HCT116 (cell line): Measurements from ENCODE around the gene AUTS2.

Source experiments
- CEBPB ChIP-seq: IDR thresholded peaks from 2 replicates; pipeline ENCODE4 v1.6.1; 2012; ENCODE audit warnings: low read depth
- EZH2 ChIP-seq: fragments of 200-600 bp; sonication (generic); IDR thresholded peaks from 2 replicates; pipeline ENCODE4 v1.6.1; 2017; ENCODE audit warnings: antibody characterized with exemption, mixed run types
- EZH2phosphoT487 ChIP-seq: fragments of 200-600 bp; IDR thresholded peaks from 2 replicates; pipeline ENCODE4 v1.6.1; 2018; ENCODE audit warnings: antibody characterized with exemption, borderline replicate concordance
- JUND ChIP-seq: IDR thresholded peaks from 2 replicates; pipeline ENCODE4 v1.6.1; 2012
- POLR2A ChIP-seq: IDR thresholded peaks from 2 replicates; pipeline ENCODE4 v1.7.0; 2011; ENCODE audit warnings: borderline replicate concordance; ENCODE audit not compliant: insufficient read depth, insufficient read length; ENCODE audit errors: extremely low read depth
- POLR2AphosphoS5 ChIP-seq: IDR thresholded peaks from 2 replicates; pipeline ENCODE4 v1.6.1; 2011; ENCODE audit warnings: mild to moderate bottlenecking, low read depth, low read length, moderate library complexity
- RAD21 ChIP-seq: IDR thresholded peaks from 2 replicates; pipeline ENCODE4 v1.6.1; 2012; ENCODE audit warnings: low read depth, mild to moderate bottlenecking
- TCF7L2 ChIP-seq: IDR thresholded peaks from 2 replicates; pipeline ENCODE4 v1.7.0; 2011; ENCODE audit warnings: borderline replicate concordance, inconsistent platforms; ENCODE audit not compliant: insufficient read depth, insufficient read length; ENCODE audit errors: extremely low read depth
- TF ChIP-seq, protein P1 (sequence below), 3 experiments: fragments of 200-600 bp in 1 of 3; sonication (generic) in 1 of 3; IDR thresholded peaks in 2 of 3; conservative IDR thresholded peaks in 1 of 3; 2 replicates each; pipeline ENCODE4 v1.5.1; 2012 to 2017; ENCODE audit warnings: low read depth in 2 of 3, low read length in 2 of 3, antibody characterized with exemption in 1 of 3, borderline replicate concordance in 1 of 3, control low read depth in 1 of 3, mild to moderate bottlenecking in 1 of 3, mixed read lengths in 1 of 3, mixed run types in 1 of 3, moderate library complexity in 1 of 3; ENCODE audit not compliant: insufficient read depth in 1 of 3
- TF ChIP-seq, protein P2 (sequence below): IDR thresholded peaks from 2 replicates; pipeline ENCODE4 v1.6.1; 2012; ENCODE audit warnings: low read depth
- TF ChIP-seq, protein P3 (sequence below): IDR thresholded peaks from 2 replicates; pipeline ENCODE4 v1.6.1; 2012
- TF ChIP-seq, protein P4 (sequence below): IDR thresholded peaks from 2 replicates; pipeline ENCODE4 v1.6.1; 2012
- TF ChIP-seq, protein P5 (sequence below): IDR thresholded peaks from 2 replicates; pipeline ENCODE4 v1.6.1; 2011; ENCODE audit warnings: mild to moderate bottlenecking, low read length, moderate library complexity; ENCODE audit not compliant: insufficient replicate concordance; ENCODE audit errors: extremely low read depth

DNA sequence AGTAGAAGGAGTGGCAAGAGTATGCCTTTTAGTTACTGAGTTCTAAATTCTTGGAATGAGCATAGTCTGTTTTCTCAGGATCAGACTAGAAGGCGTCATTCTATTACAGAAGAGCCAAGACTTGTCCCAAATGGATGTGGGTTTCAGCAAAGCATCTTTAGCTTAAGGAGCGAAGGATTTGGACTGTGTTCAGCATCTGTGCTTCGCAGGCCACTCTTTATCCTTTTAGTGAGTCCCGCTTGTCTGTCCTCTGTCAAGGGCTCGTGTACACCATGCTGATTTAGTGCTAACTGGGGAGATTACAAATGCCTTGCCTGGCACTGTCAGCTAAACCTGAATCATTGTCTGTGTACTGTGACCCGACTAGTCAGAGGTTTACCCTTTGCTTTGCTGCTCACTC lies 465.7 kb downstream of the AUTS2 start:
- TF ChIP-seq, protein P1, sequence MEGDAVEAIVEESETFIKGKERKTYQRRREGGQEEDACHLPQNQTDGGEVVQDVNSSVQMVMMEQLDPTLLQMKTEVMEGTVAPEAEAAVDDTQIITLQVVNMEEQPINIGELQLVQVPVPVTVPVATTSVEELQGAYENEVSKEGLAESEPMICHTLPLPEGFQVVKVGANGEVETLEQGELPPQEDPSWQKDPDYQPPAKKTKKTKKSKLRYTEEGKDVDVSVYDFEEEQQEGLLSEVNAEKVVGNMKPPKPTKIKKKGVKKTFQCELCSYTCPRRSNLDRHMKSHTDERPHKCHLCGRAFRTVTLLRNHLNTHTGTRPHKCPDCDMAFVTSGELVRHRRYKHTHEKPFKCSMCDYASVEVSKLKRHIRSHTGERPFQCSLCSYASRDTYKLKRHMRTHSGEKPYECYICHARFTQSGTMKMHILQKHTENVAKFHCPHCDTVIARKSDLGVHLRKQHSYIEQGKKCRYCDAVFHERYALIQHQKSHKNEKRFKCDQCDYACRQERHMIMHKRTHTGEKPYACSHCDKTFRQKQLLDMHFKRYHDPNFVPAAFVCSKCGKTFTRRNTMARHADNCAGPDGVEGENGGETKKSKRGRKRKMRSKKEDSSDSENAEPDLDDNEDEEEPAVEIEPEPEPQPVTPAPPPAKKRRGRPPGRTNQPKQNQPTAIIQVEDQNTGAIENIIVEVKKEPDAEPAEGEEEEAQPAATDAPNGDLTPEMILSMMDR (IDR thresholded peaks at IDR 0.05 in 2 of 3, conservative IDR thresholded peaks at IDR 0.05 in 1 of 3; ENCODE audit: borderline replicate concordance in 1 of 3, insufficient read depth in 1 of 3, low read depth in 2 of 3, low read length in 2 of 3) = no peak
- no peak for TF ChIP-seq EZH2
- TF ChIP-seq, protein P2, sequence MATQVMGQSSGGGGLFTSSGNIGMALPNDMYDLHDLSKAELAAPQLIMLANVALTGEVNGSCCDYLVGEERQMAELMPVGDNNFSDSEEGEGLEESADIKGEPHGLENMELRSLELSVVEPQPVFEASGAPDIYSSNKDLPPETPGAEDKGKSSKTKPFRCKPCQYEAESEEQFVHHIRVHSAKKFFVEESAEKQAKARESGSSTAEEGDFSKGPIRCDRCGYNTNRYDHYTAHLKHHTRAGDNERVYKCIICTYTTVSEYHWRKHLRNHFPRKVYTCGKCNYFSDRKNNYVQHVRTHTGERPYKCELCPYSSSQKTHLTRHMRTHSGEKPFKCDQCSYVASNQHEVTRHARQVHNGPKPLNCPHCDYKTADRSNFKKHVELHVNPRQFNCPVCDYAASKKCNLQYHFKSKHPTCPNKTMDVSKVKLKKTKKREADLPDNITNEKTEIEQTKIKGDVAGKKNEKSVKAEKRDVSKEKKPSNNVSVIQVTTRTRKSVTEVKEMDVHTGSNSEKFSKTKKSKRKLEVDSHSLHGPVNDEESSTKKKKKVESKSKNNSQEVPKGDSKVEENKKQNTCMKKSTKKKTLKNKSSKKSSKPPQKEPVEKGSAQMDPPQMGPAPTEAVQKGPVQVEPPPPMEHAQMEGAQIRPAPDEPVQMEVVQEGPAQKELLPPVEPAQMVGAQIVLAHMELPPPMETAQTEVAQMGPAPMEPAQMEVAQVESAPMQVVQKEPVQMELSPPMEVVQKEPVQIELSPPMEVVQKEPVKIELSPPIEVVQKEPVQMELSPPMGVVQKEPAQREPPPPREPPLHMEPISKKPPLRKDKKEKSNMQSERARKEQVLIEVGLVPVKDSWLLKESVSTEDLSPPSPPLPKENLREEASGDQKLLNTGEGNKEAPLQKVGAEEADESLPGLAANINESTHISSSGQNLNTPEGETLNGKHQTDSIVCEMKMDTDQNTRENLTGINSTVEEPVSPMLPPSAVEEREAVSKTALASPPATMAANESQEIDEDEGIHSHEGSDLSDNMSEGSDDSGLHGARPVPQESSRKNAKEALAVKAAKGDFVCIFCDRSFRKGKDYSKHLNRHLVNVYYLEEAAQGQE = no peak
- no peak for TF ChIP-seq JUND
- TF ChIP-seq, protein P3, sequence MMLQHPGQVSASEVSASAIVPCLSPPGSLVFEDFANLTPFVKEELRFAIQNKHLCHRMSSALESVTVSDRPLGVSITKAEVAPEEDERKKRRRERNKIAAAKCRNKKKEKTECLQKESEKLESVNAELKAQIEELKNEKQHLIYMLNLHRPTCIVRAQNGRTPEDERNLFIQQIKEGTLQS = no peak
- TF ChIP-seq, protein P4, sequence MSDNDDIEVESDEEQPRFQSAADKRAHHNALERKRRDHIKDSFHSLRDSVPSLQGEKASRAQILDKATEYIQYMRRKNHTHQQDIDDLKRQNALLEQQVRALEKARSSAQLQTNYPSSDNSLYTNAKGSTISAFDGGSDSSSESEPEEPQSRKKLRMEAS = no peak
- no peak for TF ChIP-seq POLR2A
- TF ChIP-seq EZH2phosphoT487 = no peak
- TF ChIP-seq POLR2AphosphoS5 = no peak
- TF ChIP-seq CEBPB = no peak
- TF ChIP-seq TCF7L2 = no peak
- TF ChIP-seq, protein P5, sequence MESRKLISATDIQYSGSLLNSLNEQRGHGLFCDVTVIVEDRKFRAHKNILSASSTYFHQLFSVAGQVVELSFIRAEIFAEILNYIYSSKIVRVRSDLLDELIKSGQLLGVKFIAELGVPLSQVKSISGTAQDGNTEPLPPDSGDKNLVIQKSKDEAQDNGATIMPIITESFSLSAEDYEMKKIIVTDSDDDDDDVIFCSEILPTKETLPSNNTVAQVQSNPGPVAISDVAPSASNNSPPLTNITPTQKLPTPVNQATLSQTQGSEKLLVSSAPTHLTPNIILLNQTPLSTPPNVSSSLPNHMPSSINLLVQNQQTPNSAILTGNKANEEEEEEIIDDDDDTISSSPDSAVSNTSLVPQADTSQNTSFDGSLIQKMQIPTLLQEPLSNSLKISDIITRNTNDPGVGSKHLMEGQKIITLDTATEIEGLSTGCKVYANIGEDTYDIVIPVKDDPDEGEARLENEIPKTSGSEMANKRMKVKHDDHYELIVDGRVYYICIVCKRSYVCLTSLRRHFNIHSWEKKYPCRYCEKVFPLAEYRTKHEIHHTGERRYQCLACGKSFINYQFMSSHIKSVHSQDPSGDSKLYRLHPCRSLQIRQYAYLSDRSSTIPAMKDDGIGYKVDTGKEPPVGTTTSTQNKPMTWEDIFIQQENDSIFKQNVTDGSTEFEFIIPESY = no peak
- TF ChIP-seq RAD21 = no peak
